ENCODE results near the gene SSU72. TPM values are rescaled to one million over a fixed set of nuclear protein-coding genes. Genes with fewer than 3 reads are reported as not detected.

The SSU72 gene
- polyA plus RNA-seq, 1 donor from 2014 or later, result 56.2 TPM

DNA sequence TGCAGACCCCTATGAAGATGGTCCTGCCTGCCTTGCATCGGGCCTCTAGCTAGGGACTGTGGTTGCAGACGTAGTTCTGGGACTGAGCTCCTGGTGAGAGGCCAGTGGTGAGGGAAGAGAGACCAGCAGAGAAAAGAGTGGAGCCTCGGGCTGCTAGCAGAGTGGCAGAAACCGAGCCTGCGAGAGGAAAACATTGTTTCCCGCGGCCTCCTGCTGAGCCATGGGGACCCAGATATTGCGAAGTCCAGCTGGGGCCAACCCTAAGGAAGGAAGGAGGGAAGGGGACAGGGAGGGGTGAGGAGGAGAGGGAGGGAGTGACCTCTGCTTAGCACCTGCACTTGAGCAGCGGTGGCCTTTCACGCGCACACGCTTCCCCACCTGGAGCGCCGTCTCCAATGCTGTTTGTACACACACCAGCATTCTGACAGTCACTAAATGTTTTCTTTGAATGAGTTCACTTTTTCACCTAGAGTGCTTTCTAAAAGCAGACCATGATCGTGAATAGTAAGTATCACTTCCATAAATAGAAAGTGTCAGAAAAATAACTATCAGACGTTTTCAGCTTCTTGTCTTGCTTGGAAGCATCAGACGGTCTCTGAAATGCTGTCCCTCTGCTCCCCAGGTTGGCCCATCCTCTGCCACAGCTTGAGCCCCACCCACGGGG is 27.8 kb upstream of the SSU72 start:
- Histone ChIP-seq H3K9me3 (ENCODE audit: low read length) (no peaks in the 10 kb centered on the region), H3K9me2 (ENCODE audit: insufficient read depth, low read length) (no peaks in the 10 kb centered on the region), H3K27me3 (ENCODE audit: insufficient read depth, low read depth, low read length) (peaks cover 12% of the 10 kb centered on the region), H3K27ac (ENCODE audit: low read length) (no peak overlapping the region), H3K4me2 (ENCODE audit: low read length) (no peak overlapping the region), H3K79me2 (replicated peaks; ENCODE audit: insufficient read depth, low read length) (no peaks in the 10 kb centered on the region), H4K20me1 (ENCODE audit: insufficient read depth) (no peaks in the 10 kb centered on the region), H3F3A (ENCODE audit: insufficient read depth, low read length, poor library complexity, severe bottlenecking) (no peaks in the 10 kb centered on the region), H3K4me3 (ENCODE audit: low read length) (no peak overlapping the region), H3K36me3 (ENCODE audit: insufficient read depth, low read length) (no peaks in the 10 kb centered on the region), H2AFZ (ENCODE audit: low read depth, low read length) (no peak overlapping the region), H3K9ac (ENCODE audit: low read length) (no peak overlapping the region)
- no peak for TF ChIP-seq REST (IDR thresholded peaks at IDR 0.05; ENCODE audit: borderline replicate concordance)
- no peak for TF ChIP-seq RAD21 (conservative IDR thresholded peaks at IDR 0.05)
- TF ChIP-seq SMC3 (conservative IDR thresholded peaks at IDR 0.05; ENCODE audit: poor library complexity), result no peak
- TF ChIP-seq TAF1 (IDR thresholded peaks at IDR 0.05; ENCODE audit: low read depth), result no peak
- no peak for TF ChIP-seq POLR2AphosphoS5 (IDR thresholded peaks at IDR 0.05)
- TF ChIP-seq CTCF (IDR thresholded peaks at IDR 0.05; ENCODE audit: poor library complexity, severe bottlenecking), result no peak
- no peak for TF ChIP-seq MXI1 (conservative IDR thresholded peaks at IDR 0.05; ENCODE audit: poor library complexity, severe bottlenecking)
- no peak for TF ChIP-seq EP300 (conservative IDR thresholded peaks at IDR 0.05; ENCODE audit: poor library complexity, severe bottlenecking)

- peak overlapping the region; percentile 90 for H3K4me3 ChIP-seq (ENCODE audit: low read length)
- H3K27me3 ChIP-seq (ENCODE audit: insufficient read depth, low read depth, low read length), result peaks cover 12% of the 10 kb centered on the region
- H2AFZ ChIP-seq (ENCODE audit: low read depth, low read length), result no peak overlapping the region
Measured at GRCh38 chr1:1601564-1602303, 27.1 kb upstream of the SSU72 start.

More at GRCh38 chr1:1601564-1602303, 27.1 kb upstream of the SSU72 start:
- TF ChIP-seq TAF1 (IDR thresholded peaks at IDR 0.05; ENCODE audit: low read depth) (no peak), CTCF (IDR thresholded peaks at IDR 0.05; ENCODE audit: poor library complexity, severe bottlenecking) (no peak), SMC3 (conservative IDR thresholded peaks at IDR 0.05; ENCODE audit: poor library complexity) (no peak)
- no peak overlapping the region for H3K27ac ChIP-seq (ENCODE audit: low read length)
- H3K4me2 ChIP-seq (ENCODE audit: low read length), result no peak overlapping the region
- no peaks in the 10 kb centered on the region for H3K79me2 ChIP-seq (replicated peaks; ENCODE audit: insufficient read depth, low read length)
- H3K9me2 ChIP-seq (ENCODE audit: insufficient read depth, low read length), result no peaks in the 10 kb centered on the region
- H3K9me3 ChIP-seq (ENCODE audit: low read length), result no peaks in the 10 kb centered on the region
- no peak overlapping the region for H3K9ac ChIP-seq (ENCODE audit: low read length)
- no peaks in the 10 kb centered on the region for H3F3A ChIP-seq (ENCODE audit: insufficient read depth, low read length, poor library complexity, severe bottlenecking)
- no peaks in the 10 kb centered on the region for H3K36me3 ChIP-seq (ENCODE audit: insufficient read depth, low read length)
- H4K20me1 ChIP-seq (ENCODE audit: insufficient read depth), result no peaks in the 10 kb centered on the region

Data from neural cell (in vitro differentiated cells).